Spleen (tissue), 11 donors: ENCODE data around the gene GLRA3. TPM values are rescaled to one million over a fixed set of nuclear protein-coding genes. Genes with fewer than 3 reads are reported as not detected.

Source experiments
- DNase-seq: peaks from one replicate; pipeline ENCODE4 v3.0.0-alpha.2; 2020
- H3K27ac ChIP-seq, 8 donors: fragments of 200-600 bp; sonication (generic) in 7 of 8; 1 replicate in 4 of 8; 2 replicates in 4 of 8; pipeline versions ENCODE4 v1.5.0 to v1.8.0; 2016 to 2021; ENCODE audit warnings: inconsistent platforms in 4 of 8, mild to moderate bottlenecking in 4 of 8, moderate library complexity in 1 of 8
- H3K27me3 ChIP-seq, 7 donors: fragments of 200-600 bp; sonication (generic) in 6 of 7; replicated peaks in 1 of 7; 1 replicate in 4 of 7; 2 replicates in 3 of 7; pipeline versions ENCODE4 v1.5.0 to v1.8.0; 2016 to 2021; ENCODE audit warnings: inconsistent platforms in 3 of 7, mild to moderate bottlenecking in 1 of 7
- H3K36me3 ChIP-seq, 6 donors: fragments of 200-600 bp; sonication (generic) in 5 of 6; 1 replicate in 4 of 6; 2 replicates in 2 of 6; pipeline versions ENCODE4 v1.5.0 to v1.8.0; 2016 to 2021; ENCODE audit warnings: inconsistent platforms in 2 of 6
- H3K4me1 ChIP-seq, 6 donors: fragments of 200-600 bp; sonication (generic) in 5 of 6; 1 replicate in 3 of 6; 2 replicates in 3 of 6; pipeline versions ENCODE4 v1.5.0 to v1.8.0; 2016 to 2021; ENCODE audit warnings: inconsistent platforms in 3 of 6
- H3K4me3 ChIP-seq, 8 donors: fragments of 200-600 bp; sonication (generic) in 7 of 8; 1 replicate in 4 of 8; 2 replicates in 4 of 8; pipeline versions ENCODE4 v1.5.0 to v1.8.0; 2016 to 2021; ENCODE audit warnings: inconsistent platforms in 4 of 8, mild to moderate bottlenecking in 4 of 8, moderate library complexity in 2 of 8
- H3K9me3 ChIP-seq, 8 donors: fragments of 200-600 bp; sonication (generic) in 7 of 8; 1 replicate in 4 of 8; 2 replicates in 4 of 8; pipeline versions ENCODE4 v1.5.0 to v1.8.0; 2016 to 2021; ENCODE audit warnings: inconsistent platforms in 4 of 8
- CTCF ChIP-seq, 11 experiments: fragments of 200-600 bp in 7 of 11; fragments of 450-650 bp in 4 of 11; sonication (generic) in 4 of 11; IDR thresholded peaks in 8 of 11; conservative IDR thresholded peaks in 3 of 11; 1 replicate in 7 of 11; 2 replicates in 4 of 11; pipeline versions ENCODE4 v1.4.0 to v1.8.0; 2016 to 2021; ENCODE audit warnings: antibody characterized with exemption in 11 of 11, inconsistent platforms in 4 of 11, mild to moderate bottlenecking in 1 of 11
- POLR2A ChIP-seq, 3 donors: fragments of 450-650 bp; IDR thresholded peaks; one replicate each; pipeline ENCODE4 v1.5.1; 2017; ENCODE audit warnings: antibody characterized with exemption in 3 of 3, mild to moderate bottlenecking in 1 of 3
- POLR2AphosphoS5 ChIP-seq, 3 donors: sonication (generic); formaldehyde crosslinking; IDR thresholded peaks; one replicate each; pipeline ENCODE4 v1.5.1; 2017; ENCODE audit warnings: antibody characterized with exemption in 3 of 3
- WGBS, 5 donors: extraction: QIAGEN DNeasy Blood & Tissue Kit in 3 of 5; methylation state at CpG; one replicate each; pipeline versions ENCODE4 v1.1.5 to v1.1.7; 2013 to 2018; 5-methylcytosine and 5-hydroxymethylcytosine counted together
- intact Hi-C: fragments of 100-400 bp; cut with DNase I; formaldehyde crosslinking; loops from one replicate; pipeline ENCODE4 v1.15.0; 2023; ENCODE audit warnings: low total_unique reads
- polyA plus RNA-seq, 3 donors: library from polyadenylated mRNA; stranded (reverse); fragments of 200-250 nt; gene quantifications; one replicate each; pipeline ENCODE4 v1.2.1, GENCODE V29; 2013
- total RNA-seq, 7 donors: library from RNA; depleted of rRNA in 3 of 7; stranded (reverse); fragments of >200 nt in 3 of 7; fragmentation: NEBNext Ultra II Directional in 4 of 7; extraction: Animal tissue kit (Norgen Biotek cat#: 25700) in 4 of 7; gene quantifications; one replicate each; pipeline versions ENCODE4 v1.1.0 to v1.2.1, GENCODE V29; 2016 to 2021
- donor health status: healthy with polysubstance abuse.
- donor health status: DM: no; HTN: no; CAD: no; lungs with moderate emphysema.
- donor health status: DM: no; HTN: no; CAD: no.
- donor health status: Bipolar disorder and iron deficiency.
- donor health status: healthy.
- donor health status: DM: no; HTN: no; CAD: no.
- donor health status: DM: yes; HTN: yes; CAD: no.

The GLRA3 gene
- total and polyA plus RNA-seq, 10 donors, result 0.02 to 0.20 (median 0.06) TPM; not detected in 2

- H3K9me3 ChIP-seq, result peaks cover 0 to 1% (median 0%) of the 10 kb centered on the region in 8 donors
- no peak overlapping the region for H3K27ac ChIP-seq
- H3K4me3 ChIP-seq, result no peak overlapping the region
- DNase-seq, result no peak
- no peaks in the 10 kb centered on the region for H3K36me3 ChIP-seq
- intact Hi-C loops, result no loop called here
- TF ChIP-seq CTCF (IDR thresholded peaks at IDR 0.05 in 8 of 11, conservative IDR thresholded peaks at IDR 0.05 in 3 of 11) (no peak), POLR2A (IDR thresholded peaks at IDR 0.05) (no peak), POLR2AphosphoS5 (IDR thresholded peaks at IDR 0.05) (no peak)
- no peaks in the 10 kb centered on the region for H3K4me1 ChIP-seq
- no peaks in the 10 kb centered on the region for H3K27me3 ChIP-seq
Observed at GRCh38 chr4:174871407-174871806, 42.4 kb upstream of the GLRA3 start.

- no peaks in the 10 kb centered on the region for H3K4me1 ChIP-seq
- H3K9me3 ChIP-seq, result peaks cover 0 to 7% (median 0%) of the 10 kb centered on the region in 8 donors
- intact Hi-C loops, result no loop called here
- no peak for DNase-seq
- H3K4me3 ChIP-seq, result no peak overlapping the region
- no peaks in the 10 kb centered on the region for H3K36me3 ChIP-seq
- H3K27ac ChIP-seq, result no peak overlapping the region
- TF ChIP-seq POLR2AphosphoS5 (IDR thresholded peaks at IDR 0.05) (no peak), CTCF (IDR thresholded peaks at IDR 0.05 in 8 of 11, conservative IDR thresholded peaks at IDR 0.05 in 3 of 11) (no peak), POLR2A (IDR thresholded peaks at IDR 0.05) (no peak)
- no peaks in the 10 kb centered on the region for H3K27me3 ChIP-seq
- 38 to 49% (median 46%) methylated on average over 2 of the region's 2 CpGs for WGBS, 5 donors
Observed at GRCh38 chr4:174870311-174870710, 41.3 kb upstream of the GLRA3 start.

GRCh38 chr4:174869339-174869738 lies 40.3 kb upstream of the GLRA3 start:
- Histone ChIP-seq H3K36me3 (no peaks in the 10 kb centered on the region), H3K9me3 (peaks cover 0 to 7% (median 0%) of the 10 kb centered on the region in 8 donors), H3K27me3 (no peaks in the 10 kb centered on the region), H3K4me3 (no peak overlapping the region), H3K27ac (no peak overlapping the region), H3K4me1 (no peaks in the 10 kb centered on the region)
- intact Hi-C loops, result no loop called here
- TF ChIP-seq POLR2A (IDR thresholded peaks at IDR 0.05) (no peak), POLR2AphosphoS5 (IDR thresholded peaks at IDR 0.05) (no peak), CTCF (IDR thresholded peaks at IDR 0.05 in 8 of 11, conservative IDR thresholded peaks at IDR 0.05 in 3 of 11) (no peak)
- no peak for DNase-seq
- 56 to 83% (median 72%) methylated on average over 3 of the region's 3 CpGs for WGBS, 5 donors

GRCh38 chr4:174867903-174868302 lies 38.9 kb upstream of the GLRA3 start:
- Histone ChIP-seq H3K36me3 (no peaks in the 10 kb centered on the region), H3K9me3 (peaks cover 0 to 7% (median 0%) of the 10 kb centered on the region in 8 donors), H3K4me1 (no peaks in the 10 kb centered on the region), H3K27ac (no peak overlapping the region), H3K4me3 (no peak overlapping the region), H3K27me3 (no peaks in the 10 kb centered on the region)
- intact Hi-C loops, result no loop called here
- TF ChIP-seq POLR2AphosphoS5 (IDR thresholded peaks at IDR 0.05), result no peak
- TF ChIP-seq CTCF (IDR thresholded peaks at IDR 0.05 in 8 of 11, conservative IDR thresholded peaks at IDR 0.05 in 3 of 11), result no peak
- TF ChIP-seq POLR2A (IDR thresholded peaks at IDR 0.05), result no peak
- no peak for DNase-seq
- WGBS, 5 donors, result 75 to 86% (median 78%) methylated on average over 3 of the region's 3 CpGs
